NCI-H2196 (cell line): ENCODE measurements around the gene MMP24.
A peak's percentile ranks its signal among the peaks of the same experiment; 100 is the strongest.
"Not testable (repeated sequence)": the region's sequence is repeated elsewhere in the genome, so short reads cannot be mapped to it uniquely, and the experiment has no call there.

Experiments
- DNase-seq: peaks from one replicate; lab custom pipeline; 2025; ENCODE audit not compliant: unreplicated experiment; lab: John Stamatoyannopoulos, UW

Gene MMP24

GRCh38 chr20:35226126-35226883, at the start of gene MMP24:
Gene MMP24 (plus strand): TSS chr20:35226690. CDS start chr20:35226739, 49 bp downstream.
- no peak for DNase-seq

GRCh38 chr20:35179292-35180212, 46.9 kb upstream of the MMP24 start:
- DNase-seq: no peak

- no peak for DNase-seq
These were observed 46.2 kb upstream of the MMP24 start for GRCh38 chr20:35180266-35180665.

GRCh38 chr20:35181731-35182130, 44.8 kb upstream of the MMP24 start:
- no peak for DNase-seq

GRCh38 chr20:35186691-35187289, 39.7 kb upstream of the MMP24 start:
- not testable (repeated sequence) for DNase-seq

- no peak for DNase-seq
These were observed 38.8 kb upstream of the MMP24 start for GRCh38 chr20:35187584-35188190.

GRCh38 chr20:35189223-35189622, 37.3 kb upstream of the MMP24 start:
- not testable (repeated sequence) for DNase-seq

- DNase-seq: no peak
These were observed 35.9 kb upstream of the MMP24 start for GRCh38 chr20:35190556-35190955.

GRCh38 chr20:35191419-35192117, 34.9 kb upstream of the MMP24 start:
- no peak for DNase-seq

GRCh38 chr20:35192118-35192872, 34.2 kb upstream of the MMP24 start:
- DNase-seq: peak; percentile 36

- not testable (repeated sequence) for DNase-seq
These were observed 33.3 kb upstream of the MMP24 start for GRCh38 chr20:35193031-35193791.

GRCh38 chr20:35196313-35196712, 30.2 kb upstream of the MMP24 start:
- DNase-seq: no peak

- no peak for DNase-seq
These were observed 26.8 kb upstream of the MMP24 start for GRCh38 chr20:35199740-35200139.

GRCh38 chr20:35200267-35200666, 26.2 kb upstream of the MMP24 start:
- DNase-seq: no peak

GRCh38 chr20:35201467-35201866, 25.0 kb upstream of the MMP24 start:
- not testable (repeated sequence) for DNase-seq

GRCh38 chr20:35206802-35207201, 19.7 kb upstream of the MMP24 start:
- no peak for DNase-seq

GRCh38 chr20:35207950-35208611, 18.4 kb upstream of the MMP24 start:
- peak; percentile 94 for DNase-seq
